RWPE2 (cell line): ENCODE data around the gene THAP8.
"Not testable (repeated sequence)": the region's sequence is repeated elsewhere in the genome, so short reads cannot be mapped to it uniquely, and the experiment has no call there.

Experiments
- ATAC-seq: fragments of 200-7000 bp; cut with Tn5 transposase; 3 replicates; pipeline ENCODE4 v1.9.1; 2021; ENCODE audit warnings: low read depth
- DNase-seq: peaks from one replicate; pipeline ENCODE4 v3.0.0-alpha.2; 2020; ENCODE audit warnings: low spot score
- H3K27ac ChIP-seq: fragments of 450-650 bp; 2 replicates; pipeline ENCODE4 v1.5.1; 2017; ENCODE audit warnings: mild to moderate bottlenecking; ENCODE audit not compliant: poor library complexity, severe bottlenecking
- H3K27me3 ChIP-seq: fragments of 250-450 bp; sonication (Bioruptor Pico); 2 replicates; pipeline ENCODE4 v1.5.1; 2021; ENCODE audit warnings: mild to moderate bottlenecking, moderate library complexity; ENCODE audit not compliant: insufficient read depth, poor library complexity, severe bottlenecking
- H3K36me3 ChIP-seq: fragments of 250-450 bp; sonication (Bioruptor Pico); 2 replicates; pipeline ENCODE4 v1.5.1; 2020; ENCODE audit warnings: low read depth, mild to moderate bottlenecking, moderate library complexity
- H3K4me1 ChIP-seq: fragments of 250-450 bp; sonication (Bioruptor Pico); 2 replicates; pipeline ENCODE4 v1.5.1; 2021; ENCODE audit warnings: mild to moderate bottlenecking, moderate library complexity; ENCODE audit not compliant: insufficient read depth, poor library complexity, severe bottlenecking
- H3K4me3 ChIP-seq: fragments of 250-450 bp; sonication (Bioruptor Pico); 2 replicates; pipeline ENCODE4 v1.5.1; 2021; ENCODE audit warnings: mild to moderate bottlenecking, moderate library complexity; ENCODE audit not compliant: severe bottlenecking
- H3K9me3 ChIP-seq: fragments of 250-450 bp; sonication (Bioruptor Pico); 2 replicates; pipeline ENCODE4 v1.5.1; 2021; ENCODE audit warnings: mild to moderate bottlenecking, moderate library complexity; ENCODE audit not compliant: severe bottlenecking
- TF ChIP-seq, protein P1 (sequence below): fragments of 450-650 bp; IDR thresholded peaks from one replicate; pipeline ENCODE4 v1.5.1; 2017; ENCODE audit warnings: mild to moderate bottlenecking, moderate library complexity; ENCODE audit not compliant: poor library complexity, severe bottlenecking

Gene THAP8

DNA sequence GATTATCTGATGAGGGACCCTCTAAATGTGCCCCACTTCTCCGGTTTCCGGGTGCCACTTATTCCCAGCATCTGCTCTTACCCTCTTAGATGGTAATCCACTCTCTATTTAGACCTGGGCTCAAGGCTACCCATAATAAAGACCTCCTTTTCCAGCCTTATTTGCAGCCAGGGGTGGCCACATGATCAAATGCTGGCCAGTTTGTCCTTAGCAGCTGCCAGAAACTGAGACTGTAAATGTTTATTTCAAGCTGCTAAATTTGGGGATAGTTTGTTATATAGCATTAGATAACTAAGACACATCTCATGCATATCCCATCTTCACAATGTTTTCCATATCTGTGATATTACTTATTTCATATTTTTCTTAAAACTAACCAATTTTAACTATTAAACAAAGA lies 10.1 kb downstream of the THAP8 start:
- peaks cover 7% of the 10 kb centered on the region for H3K4me1 ChIP-seq
- peaks cover 11% of the 10 kb centered on the region for H3K36me3 ChIP-seq
- DNase-seq (no peak), ATAC-seq (no peak)
- H3K9me3 ChIP-seq = no peaks in the 10 kb centered on the region
- TF ChIP-seq, protein P1, sequence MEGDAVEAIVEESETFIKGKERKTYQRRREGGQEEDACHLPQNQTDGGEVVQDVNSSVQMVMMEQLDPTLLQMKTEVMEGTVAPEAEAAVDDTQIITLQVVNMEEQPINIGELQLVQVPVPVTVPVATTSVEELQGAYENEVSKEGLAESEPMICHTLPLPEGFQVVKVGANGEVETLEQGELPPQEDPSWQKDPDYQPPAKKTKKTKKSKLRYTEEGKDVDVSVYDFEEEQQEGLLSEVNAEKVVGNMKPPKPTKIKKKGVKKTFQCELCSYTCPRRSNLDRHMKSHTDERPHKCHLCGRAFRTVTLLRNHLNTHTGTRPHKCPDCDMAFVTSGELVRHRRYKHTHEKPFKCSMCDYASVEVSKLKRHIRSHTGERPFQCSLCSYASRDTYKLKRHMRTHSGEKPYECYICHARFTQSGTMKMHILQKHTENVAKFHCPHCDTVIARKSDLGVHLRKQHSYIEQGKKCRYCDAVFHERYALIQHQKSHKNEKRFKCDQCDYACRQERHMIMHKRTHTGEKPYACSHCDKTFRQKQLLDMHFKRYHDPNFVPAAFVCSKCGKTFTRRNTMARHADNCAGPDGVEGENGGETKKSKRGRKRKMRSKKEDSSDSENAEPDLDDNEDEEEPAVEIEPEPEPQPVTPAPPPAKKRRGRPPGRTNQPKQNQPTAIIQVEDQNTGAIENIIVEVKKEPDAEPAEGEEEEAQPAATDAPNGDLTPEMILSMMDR = no peak
- H3K4me3 ChIP-seq = no peak overlapping the region
- H3K27ac ChIP-seq = no peak overlapping the region
- H3K27me3 ChIP-seq = no peaks in the 10 kb centered on the region

DNA sequence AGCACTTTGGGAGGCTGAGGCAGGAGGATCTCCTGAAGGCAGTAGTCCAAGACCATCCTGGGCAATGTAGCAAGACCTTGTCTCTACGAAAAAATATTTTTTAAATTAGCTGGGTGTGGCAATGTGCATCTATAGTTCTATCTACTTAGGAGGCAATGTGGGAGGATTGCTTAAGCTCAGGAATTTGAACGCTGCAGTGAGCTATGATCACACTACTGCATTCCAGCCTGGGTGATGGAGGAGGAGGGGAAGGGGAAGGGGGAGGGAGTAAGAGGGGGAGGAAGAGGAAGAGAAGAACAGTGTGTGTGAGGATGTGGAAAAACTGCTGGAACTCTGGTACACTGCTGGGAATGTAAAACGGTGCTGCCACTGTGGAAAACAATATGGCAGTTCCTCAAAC lies 12.3 kb downstream of the THAP8 start:
- TF ChIP-seq, protein P1 = no peak
- Histone ChIP-seq H3K36me3 (peaks cover 11% of the 10 kb centered on the region), H3K4me3 (no peak overlapping the region), H3K4me1 (peaks cover 7% of the 10 kb centered on the region), H3K27ac (peak overlapping the region; percentile 25), H3K27me3 (no peaks in the 10 kb centered on the region), H3K9me3 (no peaks in the 10 kb centered on the region)
- DNase-seq (no peak), ATAC-seq (peak; percentile 92)

DNA sequence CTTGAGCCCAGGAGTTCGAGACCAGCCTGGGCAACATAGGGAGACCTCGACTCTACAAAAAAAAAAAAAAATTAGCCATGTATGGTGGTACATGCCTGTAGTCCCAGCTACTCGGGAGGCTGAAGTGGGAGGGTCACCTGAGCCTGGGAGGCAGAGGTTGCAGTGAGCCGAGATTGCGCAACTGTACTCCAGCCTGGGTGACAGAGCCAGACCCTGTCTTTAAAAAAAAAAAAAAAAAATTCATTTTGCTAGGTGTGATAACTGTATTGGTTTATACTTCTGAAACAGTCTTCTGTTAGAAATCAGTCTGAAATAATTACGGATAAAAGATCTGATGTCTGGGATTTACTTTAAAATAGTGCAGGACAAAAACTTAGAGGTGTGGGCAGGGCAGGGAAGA lies 13.0 kb downstream of the THAP8 start:
- H3K27me3 ChIP-seq, ATAC-seq, H3K4me3 ChIP-seq, H3K4me1 ChIP-seq, H3K9me3 ChIP-seq, H3K27ac ChIP-seq, DNase-seq: not testable (repeated sequence)
- peaks cover 11% of the 10 kb centered on the region for H3K36me3 ChIP-seq

GRCh38 chr19:36040495-36040894 lies 13.6 kb downstream of the THAP8 start:
- no peak for DNase-seq
- ATAC-seq = no peak
- peaks cover 11% of the 10 kb centered on the region for H3K36me3 ChIP-seq
- TF ChIP-seq, protein P1 = no peak
- H3K4me1 ChIP-seq = peaks cover 7% of the 10 kb centered on the region
- no peak overlapping the region for H3K4me3 ChIP-seq
- no peak overlapping the region for H3K27ac ChIP-seq
- no peaks in the 10 kb centered on the region for H3K27me3 ChIP-seq
- H3K9me3 ChIP-seq = no peaks in the 10 kb centered on the region

DNA sequence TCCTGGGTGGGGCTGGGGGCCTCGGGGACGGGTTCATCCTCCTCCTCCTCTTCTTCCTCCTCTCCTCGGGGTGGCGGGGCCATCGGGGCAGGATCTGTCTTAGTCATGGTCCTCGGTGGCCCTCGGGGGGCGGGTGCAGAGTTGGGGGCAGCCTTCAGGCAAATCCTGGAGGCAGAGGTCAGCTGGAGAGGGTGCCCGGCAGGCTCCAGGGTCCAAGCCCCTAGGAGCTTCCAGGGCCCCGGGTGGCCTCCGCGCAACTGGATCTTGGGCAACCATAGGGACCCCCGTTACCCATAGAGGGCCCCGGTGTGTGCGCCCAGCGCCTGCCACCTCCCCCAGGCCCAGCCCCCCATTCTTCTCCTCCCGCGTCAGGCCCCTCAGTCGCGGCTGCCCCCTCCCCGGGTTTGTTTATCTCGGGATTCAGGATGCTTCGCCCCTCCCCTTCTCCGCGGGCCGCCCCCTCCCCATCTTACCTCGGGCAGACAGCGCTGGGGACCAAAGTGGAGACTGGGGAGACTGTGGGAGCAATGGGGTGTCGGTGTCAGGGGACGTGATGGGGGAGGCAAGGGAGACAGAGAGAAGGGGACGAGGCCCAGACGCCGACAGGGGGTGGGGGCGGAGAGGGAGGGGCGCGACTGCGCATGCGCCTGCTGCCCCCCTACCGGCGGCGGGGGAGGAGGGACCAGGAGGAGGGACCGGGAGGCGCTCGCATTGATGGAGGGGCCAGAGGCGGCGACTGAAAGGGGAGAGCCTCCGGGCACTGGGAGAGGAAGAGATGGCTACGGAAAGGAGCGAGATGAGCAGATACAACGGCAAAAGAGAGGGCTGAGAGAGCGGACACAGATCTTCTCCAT lies 21.6 kb downstream of the THAP8 start, which contains the start of gene CLIP3:
CLIP3 (minus strand) TSS at position 623 of the 854 bp plus-strand sequence; CDS start at position 107, 516 bp downstream.
- Histone ChIP-seq H3K4me1 (no peaks in the 10 kb centered on the region), H3K36me3 (no peaks in the 10 kb centered on the region), H3K4me3 (no peak within 1 kb of the TSS), H3K9me3 (no peaks in the 10 kb centered on the region), H3K27ac (no peak within 1 kb of the TSS), H3K27me3 (no peaks in the 10 kb centered on the region)
- ATAC-seq (no peak), DNase-seq (no peak)
- TF ChIP-seq, protein P1 = no peak
